K562 (cell line): ENCODE results near the gene LPIN3. TPM values are rescaled to one million over a fixed set of nuclear protein-coding genes. Genes with fewer than 3 reads are reported as not detected.
A peak's percentile ranks its signal among the peaks of the same experiment; 100 is the strongest.

ENCODE experiments used
- ATAC-seq: fragments of 200-7000 bp; cut with Tn5 transposase; 3 replicates; pipeline ENCODE4 v1.9.1; 2020; ENCODE audit warnings: moderate library complexity
- BruUV-seq: library from RNA; stranded (reverse); fragments of 400-500 nt; replicated peaks from 2 replicates; lab custom pipeline; 2021; lab: Mats Ljungman, UMichigan
- CTCF ChIA-PET: fragments of 300-600 bp; formaldehyde crosslinking; extraction: SDS; loops from one replicate; lab custom pipeline; 2021; ENCODE audit warnings: low intra/inter-chr PET ratio; lab: Yijun Ruan, JAX
- POLR2A ChIA-PET: fragments of 300-600, 350-650 bp; sonication (Branson Sonifier 250); formaldehyde crosslinking; extraction: SDS; loops from one replicate; lab custom pipeline; 2021; ENCODE audit warnings: antibody characterized with exemption, inconsistent platforms; lab: Yijun Ruan, JAX
- DNase-seq, 4 experiments: peaks; one replicate each; pipeline versions ENCODE4 v3.0.0 to v3.0.0-alpha.2; 2011 to 2018; ENCODE audit warnings: low spot score in 3 of 4, mixed read lengths in 3 of 4; ENCODE audit errors: extremely low read depth in 1 of 4
- FAIRE-seq: peaks from 2 replicates; lab custom pipeline; 2011; peaks lifted over from hg19 to GRCh38; lab: Jason Lieb, UNC
- H2AFZ ChIP-seq: 2 replicates; pipeline ENCODE4 v1.6.0; 2011; ENCODE audit warnings: low read depth, low read length, control low read depth, inconsistent platforms
- H3K27ac ChIP-seq: fragments of 200-600 bp; 3 replicates; pipeline ENCODE4 v1.8.0; 2011; ENCODE audit warnings: low read depth, mild to moderate bottlenecking, control low read depth, inconsistent platforms, low read length, moderate library complexity, mixed read lengths; ENCODE audit errors: extremely low read depth
- H3K27me3 ChIP-seq, 2 experiments: fragments of 300-600 bp in 1 of 2; 2 replicates in 1 of 2; 3 replicates in 1 of 2; pipeline versions ENCODE4 v1.6.0 to v1.8.0; 2011; ENCODE audit warnings: inconsistent platforms in 2 of 2, low read length in 2 of 2, mild to moderate bottlenecking in 1 of 2, mixed read lengths in 1 of 2, moderate library complexity in 1 of 2; ENCODE audit not compliant: control insufficient read depth in 2 of 2, insufficient read depth in 2 of 2
- H3K36me3 ChIP-seq: fragments of 300-600 bp; 3 replicates; pipeline ENCODE4 v1.8.0; 2011; ENCODE audit warnings: mild to moderate bottlenecking, low read length, inconsistent platforms; ENCODE audit not compliant: control insufficient read depth, insufficient read depth
- H3K4me1 ChIP-seq, 2 experiments: fragments of 200-600 bp in 1 of 2; replicated peaks in 1 of 2; 2 replicates in 1 of 2; 3 replicates in 1 of 2; pipeline versions ENCODE4 v1.5.1 to v1.8.0; 2011; ENCODE audit warnings: inconsistent platforms in 2 of 2, low read length in 2 of 2, mild to moderate bottlenecking in 1 of 2, mixed read lengths in 1 of 2, moderate library complexity in 1 of 2; ENCODE audit not compliant: control insufficient read depth in 2 of 2, insufficient read depth in 2 of 2
- H3K4me2 ChIP-seq: 2 replicates; pipeline ENCODE4 v1.6.1; 2011; ENCODE audit warnings: low read length, control low read depth, inconsistent platforms, mixed read lengths; ENCODE audit not compliant: insufficient read depth
- H3K4me3 ChIP-seq: fragments of 200-600 bp; sonication (generic), shearing (Covaris generic); 2 replicates; pipeline ENCODE4 v1.5.1; 2016; ENCODE audit warnings: control low read depth, inconsistent platforms
- H3K79me2 ChIP-seq: fragments of 200-600 bp; 3 replicates; pipeline ENCODE4 v1.8.0; 2011; ENCODE audit warnings: low read length, inconsistent platforms; ENCODE audit not compliant: control insufficient read depth, insufficient read depth
- H3K9ac ChIP-seq, 2 experiments: 2 replicates each; pipeline versions ENCODE4 v1.6.0 to v1.6.1; 2011; ENCODE audit warnings: low read depth in 2 of 2, low read length in 2 of 2, control low read depth in 1 of 2, inconsistent platforms in 1 of 2, mild to moderate bottlenecking in 1 of 2, mixed read lengths in 1 of 2; ENCODE audit not compliant: insufficient read depth in 1 of 2
- H3K9me1 ChIP-seq: one replicate; pipeline ENCODE4 v1.6.0; 2011; ENCODE audit warnings: inconsistent platforms, mild to moderate bottlenecking, low read length, moderate library complexity; ENCODE audit not compliant: control insufficient read depth, insufficient read depth
- H3K9me3 ChIP-seq: replicated peaks from 2 replicates; pipeline ENCODE4 v1.5.1; 2011; ENCODE audit warnings: low read depth, low read length, inconsistent platforms; ENCODE audit not compliant: control insufficient read depth, insufficient read depth
- H4K20me1 ChIP-seq: replicated peaks from 2 replicates; pipeline ENCODE4 v1.6.1; 2011; ENCODE audit warnings: low read length, inconsistent platforms, mixed read lengths; ENCODE audit not compliant: control insufficient read depth, insufficient read depth
- ADNP ChIP-seq: fragments of 200-800 bp; sonication (Bioruptor generic); IDR thresholded peaks from 2 replicates; pipeline ENCODE4 v1.6.1; 2016; ENCODE audit warnings: missing genetic modification characterization, missing compliant biosample characterization
- E2F3 ChIP-seq: fragments of 250-450 bp; sonication (Bioruptor Pico); IDR thresholded peaks from 2 replicates; pipeline ENCODE4 v1.4.0; 2020; ENCODE audit warnings: mild to moderate bottlenecking
- ELF1 ChIP-seq: fragments of 200-800 bp; sonication (Bioruptor generic); IDR thresholded peaks from 2 replicates; pipeline ENCODE4 v1.6.1; 2016; ENCODE audit warnings: missing genetic modification characterization, missing compliant biosample characterization
- GABPB1 ChIP-seq: sonication (generic); formaldehyde crosslinking; IDR thresholded peaks from 2 replicates; pipeline ENCODE4 v1.8.0; 2022; ENCODE audit warnings: mild to moderate bottlenecking, missing genetic modification reagents
- GATA2 ChIP-seq: sonication (generic); formaldehyde crosslinking; IDR thresholded peaks from 2 replicates; pipeline ENCODE4 v1.4.0; 2020; ENCODE audit warnings: mild to moderate bottlenecking, missing genetic modification reagents
- HNRNPLL ChIP-seq: fragments of 200-400 bp; formaldehyde crosslinking; IDR thresholded peaks from 2 replicates; pipeline ENCODE4 v1.6.1; 2017; ENCODE audit warnings: low read length, low read depth, mild to moderate bottlenecking; ENCODE audit not compliant: poor library complexity, severe bottlenecking
- HNRNPUL1 ChIP-seq: fragments of 200-400 bp; formaldehyde crosslinking; IDR thresholded peaks from 2 replicates; pipeline ENCODE4 v1.6.1; 2017; ENCODE audit warnings: low read length
- MED1 ChIP-seq: sonication (generic); formaldehyde crosslinking; IDR thresholded peaks from 2 replicates; pipeline ENCODE4 v1.8.1; 2023; ENCODE audit warnings: missing genetic modification reagents, borderline replicate concordance
- NFIC ChIP-seq: fragments of 450-650 bp; IDR thresholded peaks from 2 replicates; pipeline ENCODE4 v1.6.1; 2017; ENCODE audit warnings: mild to moderate bottlenecking, inconsistent platforms
- POLR2A ChIP-seq: fragments of 450-650 bp; conservative IDR thresholded peaks from 2 replicates; pipeline ENCODE4 v1.6.1; 2016
- PTRF ChIP-seq: fragments of 450-650 bp; IDR thresholded peaks from 2 replicates; pipeline ENCODE4 v1.6.1; 2016; ENCODE audit warnings: mild to moderate bottlenecking, missing genetic modification characterization, missing compliant biosample characterization
- RFX5 ChIP-seq: IDR thresholded peaks from 2 replicates; pipeline ENCODE4 v1.6.1; 2011; ENCODE audit warnings: low read depth, mild to moderate bottlenecking, improper control_type of control experiment, low read length
- SETDB1 ChIP-seq: IDR thresholded peaks from one replicate; pipeline ENCODE4 v1.6.1; 2012; ENCODE audit warnings: low read length, control low read depth, inconsistent platforms
- SP1 ChIP-seq: sonication (generic); formaldehyde crosslinking; IDR thresholded peaks from 2 replicates; pipeline ENCODE4 v1.8.1; 2022; ENCODE audit warnings: mild to moderate bottlenecking, missing genetic modification reagents
- TGIF2 ChIP-seq: sonication (generic); formaldehyde crosslinking; IDR thresholded peaks from 2 replicates; pipeline ENCODE4 v1.8.1; 2022; ENCODE audit warnings: mild to moderate bottlenecking, missing genetic modification reagents, moderate library complexity
- ZNF263 ChIP-seq: sonication (generic); formaldehyde crosslinking; IDR thresholded peaks from 2 replicates; pipeline ENCODE4 v1.8.0; 2022; ENCODE audit warnings: mild to moderate bottlenecking, missing genetic modification reagents, borderline replicate concordance
- ZNF695 ChIP-seq: fragments of 450-650 bp; formaldehyde crosslinking; IDR thresholded peaks from 2 replicates; pipeline ENCODE4 v1.4.0; 2020; ENCODE audit warnings: mild to moderate bottlenecking, moderate library complexity
- WGBS: fragments of 100-300 bp; shearing (Covaris generic); methylation state at CpG from one replicate; pipeline ENCODE4 v1.1.6; 2016; ENCODE audit warnings: low coverage, mixed read lengths; ENCODE audit not compliant: insufficient coverage; ENCODE audit errors: missing lambda C conversion rate; 5-methylcytosine and 5-hydroxymethylcytosine counted together
- in situ Hi-C: fragments of 300-500 bp; cut with MboI; formaldehyde crosslinking; loops from 4 replicates; pipeline ENCODE4 v1.15.0; 2018; ENCODE audit warnings: inconsistent platforms, mixed read lengths
- intact Hi-C: fragments of 100-400 bp; cut with micrococcal nuclease; formaldehyde crosslinking; loops from 2 replicates; pipeline ENCODE4 v1.14.2; 2022
- polyA plus RNA-seq, 8 experiments: library from polyadenylated mRNA; depleted of rRNA in 4 of 8; stranded (reverse) in 5 of 8; unstranded in 3 of 8; fragments of >200 nt; fragmentation: Nextera tagmentation in 2 of 8; fragmentation: Illumina TruSeq in 1 of 8; extraction: Ambion mirVana in 2 of 8; extraction: Trizol in 1 of 8; gene quantifications; 2 replicates each; pipeline versions ENCODE4 v1.2.1 to v1.2.3, GENCODE V29; 2011 to 2014; ENCODE audit warnings: inconsistent platforms in 1 of 8, missing spikeins in 1 of 8
- total RNA-seq, 7 experiments: library from RNA; depleted of rRNA in 6 of 7; stranded (reverse); fragments of >200 nt in 6 of 7; fragmentation: Illumina TruSeq in 2 of 7; extraction: Trizol in 2 of 7; gene quantifications; 2 replicates each; pipeline versions ENCODE4 v1.2.1 to v1.2.3, GENCODE V29; 2011 to 2021; ENCODE audit warnings: low replicate concordance in 1 of 7
- TF ChIP-seq, protein P1 (sequence below): fragments of 250-450 bp; sonication (Bioruptor Pico); IDR thresholded peaks from 2 replicates; pipeline ENCODE4 v1.5.0; 2020; ENCODE audit warnings: mild to moderate bottlenecking, borderline replicate concordance
- TF ChIP-seq, protein P2 (sequence below), 3 experiments: fragments of 200-800 bp in 1 of 3; sonication (Bioruptor generic) in 1 of 3; sonication (generic) in 1 of 3; formaldehyde crosslinking in 1 of 3; IDR thresholded peaks; 2 replicates each; pipeline versions ENCODE4 v1.6.1 to v1.8.0; 2016 to 2022; ENCODE audit warnings: mild to moderate bottlenecking in 2 of 3, missing compliant biosample characterization in 2 of 3, missing genetic modification characterization in 2 of 3, missing genetic modification reagents in 1 of 3

Gene LPIN3
- total and polyA plus RNA-seq, 9 of the 15 experiments (the other 6 are each of a cell fraction or from before 2014, with no cell fraction given): 2.2 to 10.4 (median 5.9) TPM

DNA sequence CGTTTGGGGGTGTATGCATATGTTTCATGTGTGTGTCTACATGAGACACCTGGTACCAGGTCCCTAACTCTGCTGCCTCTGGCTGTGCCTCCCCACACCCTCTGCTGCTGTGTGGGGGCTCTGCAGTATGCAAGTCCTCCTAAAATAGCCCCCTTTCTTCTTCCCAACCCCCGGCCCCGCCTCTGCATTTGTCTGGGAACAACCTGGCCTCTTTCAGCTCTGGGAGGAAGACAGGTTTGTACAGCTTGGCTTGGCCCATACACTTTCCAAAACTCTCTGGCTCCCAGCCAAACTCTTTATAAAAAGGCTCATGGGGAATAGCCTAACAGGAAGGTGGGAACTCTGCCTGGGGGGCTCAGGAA is 53.1 kb downstream of the LPIN3 start (continued):
- peak; percentile 55 for TF ChIP-seq NFIC

DNA sequence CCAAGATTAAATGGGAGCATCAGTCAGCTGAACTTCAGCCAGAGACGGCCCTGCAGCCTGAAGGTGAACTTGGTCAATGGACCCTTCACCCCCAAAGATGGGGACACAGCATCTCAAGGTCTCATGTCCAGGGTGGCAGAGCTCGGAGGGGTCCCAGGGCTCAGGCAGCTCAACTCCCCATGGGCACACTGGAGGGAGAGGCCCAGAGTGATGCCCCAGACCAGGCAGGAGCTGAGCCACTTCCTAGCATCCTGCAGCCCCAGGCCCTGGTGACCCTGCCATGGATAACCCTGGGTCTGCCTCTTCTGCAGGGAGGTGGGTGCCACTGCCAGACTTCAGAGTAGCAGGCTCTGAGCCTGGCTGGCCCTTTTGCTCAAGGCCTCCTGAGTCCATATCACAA is 53.5 kb downstream of the LPIN3 start:
- ChIA-PET CTCF (no interaction called here), POLR2A (interaction anchor here (0.6 kb wide), 2 partner anchors 100 to 276 kb away, joined by 4 to 5 read pairs; no protein-coding TSS in a partner anchor)
- DNase-seq (no peak), ATAC-seq (no peak), FAIRE-seq (no peak)
- intact Hi-C loops: no loop called here
- Histone ChIP-seq H3K4me1 (no peaks in the 10 kb centered on the region; a peak in 2 of 5 replicates), H3K27me3 (peaks cover 0 to 6% of the 10 kb centered on the region in 2 experiments; a peak in 1 of 5 replicates), H3K36me3 (no peaks in the 10 kb centered on the region), H3K4me2 (no peak overlapping the region), H3K4me3 (no peak overlapping the region), H3K9me3 (no peaks in the 10 kb centered on the region), H2AFZ (no peak overlapping the region), H3K27ac (no peak overlapping the region), H3K9me1 (no peaks in the 10 kb centered on the region), H3K79me2 (no peaks in the 10 kb centered on the region), H4K20me1 (no peaks in the 10 kb centered on the region), H3K9ac (no peak overlapping the region; a peak in 1 of 4 replicates)
- BruUV-seq: no TSS peak
- in situ Hi-C loops: no loop called here
- TF ChIP-seq HNRNPLL (no peak), GATA2 (no peak), HNRNPUL1 (no peak), MED1 (no peak), RFX5 (no peak), ADNP (tag) (no peak), E2F3 (CRISPR knock-in tag) (no peak), PTRF (tag) (no peak), TGIF2 (CRISPR knock-in tag) (no peak), ZNF695 (CRISPR knock-in tag) (no peak), SP1 (CRISPR knock-in tag) (no peak), POLR2A (no peak), GABPB1 (no peak), ZNF263 (no peak), SETDB1 (no peak), ELF1 (tag) (no peak)
- TF ChIP-seq, protein P1, sequence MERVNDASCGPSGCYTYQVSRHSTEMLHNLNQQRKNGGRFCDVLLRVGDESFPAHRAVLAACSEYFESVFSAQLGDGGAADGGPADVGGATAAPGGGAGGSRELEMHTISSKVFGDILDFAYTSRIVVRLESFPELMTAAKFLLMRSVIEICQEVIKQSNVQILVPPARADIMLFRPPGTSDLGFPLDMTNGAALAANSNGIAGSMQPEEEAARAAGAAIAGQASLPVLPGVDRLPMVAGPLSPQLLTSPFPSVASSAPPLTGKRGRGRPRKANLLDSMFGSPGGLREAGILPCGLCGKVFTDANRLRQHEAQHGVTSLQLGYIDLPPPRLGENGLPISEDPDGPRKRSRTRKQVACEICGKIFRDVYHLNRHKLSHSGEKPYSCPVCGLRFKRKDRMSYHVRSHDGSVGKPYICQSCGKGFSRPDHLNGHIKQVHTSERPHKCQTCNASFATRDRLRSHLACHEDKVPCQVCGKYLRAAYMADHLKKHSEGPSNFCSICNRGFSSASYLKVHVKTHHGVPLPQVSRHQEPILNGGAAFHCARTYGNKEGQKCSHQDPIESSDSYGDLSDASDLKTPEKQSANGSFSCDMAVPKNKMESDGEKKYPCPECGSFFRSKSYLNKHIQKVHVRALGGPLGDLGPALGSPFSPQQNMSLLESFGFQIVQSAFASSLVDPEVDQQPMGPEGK (CRISPR knock-in tag): no peak
- TF ChIP-seq, protein P2, sequence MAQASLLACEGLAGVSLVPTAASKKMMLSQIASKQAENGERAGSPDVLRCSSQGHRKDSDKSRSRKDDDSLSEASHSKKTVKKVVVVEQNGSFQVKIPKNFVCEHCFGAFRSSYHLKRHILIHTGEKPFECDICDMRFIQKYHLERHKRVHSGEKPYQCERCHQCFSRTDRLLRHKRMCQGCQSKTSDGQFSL (CRISPR knock-in tag; IDR thresholded peaks at IDR 0.05): no peak
- TF ChIP-seq, protein P2 (tag; IDR thresholded peaks at IDR 0.05): no peak
- WGBS: 8% methylated on average over 2 of the region's 2 CpGs
